ENCODE results near the gene EPN3.
A peak's percentile ranks its signal among the peaks of the same experiment; 100 is the strongest.

EPN3 gene

GRCh38 chr17:50541716-50542688 is 9.5 kb downstream of the EPN3 start:
- H3K27ac Mint-ChIP-seq (ENCODE audit: low read depth) = no peak overlapping the region

DNA sequence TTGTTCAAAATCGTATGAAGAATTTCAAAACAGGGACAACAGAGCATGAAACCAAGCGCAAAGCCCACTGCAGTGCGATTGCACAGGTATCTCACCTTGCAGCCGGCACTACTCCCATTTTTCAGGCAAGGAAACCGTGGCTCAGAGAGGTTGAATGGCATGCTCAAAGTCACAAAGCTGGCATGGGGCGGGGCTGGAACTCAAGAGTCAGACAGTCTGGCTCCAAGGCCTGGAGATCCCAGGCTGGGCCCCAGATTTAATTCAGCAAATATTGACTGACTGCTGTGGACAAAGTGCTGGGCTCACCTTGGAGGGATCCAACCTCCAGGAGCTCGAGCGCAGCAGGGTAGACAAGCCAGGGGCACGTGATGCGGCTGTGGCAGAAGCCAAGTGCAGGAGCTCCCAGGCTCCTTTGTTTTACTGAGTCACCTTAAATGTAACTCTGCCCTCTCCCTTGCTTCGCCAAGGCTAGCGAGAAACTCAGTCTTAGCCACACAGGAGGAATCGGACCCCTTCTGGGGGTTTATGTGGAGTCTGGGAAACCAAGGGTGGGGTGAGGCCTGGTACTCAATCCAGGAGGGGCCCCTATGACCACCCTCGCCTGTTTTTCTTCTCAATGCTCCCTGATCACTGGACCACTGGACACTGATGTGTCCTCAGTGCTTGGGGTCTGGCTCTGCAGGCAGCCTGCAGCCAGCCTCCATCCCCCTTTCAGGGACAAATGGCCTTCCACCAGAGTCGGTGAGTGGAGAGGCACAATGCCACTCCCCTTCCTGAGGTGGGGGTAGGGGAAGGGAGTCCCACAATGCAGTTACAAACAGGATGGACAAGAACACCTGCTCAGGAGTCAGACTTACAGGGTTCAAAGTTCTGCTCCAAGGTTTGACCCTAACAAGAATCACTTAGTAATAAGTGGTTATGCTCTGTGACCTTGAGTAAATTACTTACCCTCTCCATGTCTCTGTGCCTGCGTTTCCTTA is 10.6 kb downstream of the EPN3 start:
- no peaks in the 10 kb centered on the region for H3K9me3 Mint-ChIP-seq
- no peak overlapping the region for H3K27ac Mint-ChIP-seq (ENCODE audit: low read depth)
- H3K4me3 Mint-ChIP-seq = peak overlapping the region; percentile 81
- no peak for DNase-seq (ENCODE audit: low spot score in 2 of 2)
- H3K27me3 Mint-ChIP-seq = peaks cover 16% of the 10 kb centered on the region
- peaks cover 19% of the 10 kb centered on the region for H3K4me1 Mint-ChIP-seq
- ATAC-seq (replicated peaks; ENCODE audit: extremely low read depth, poor library complexity, severe bottlenecking) = no peak
- H3K36me3 Mint-ChIP-seq (ENCODE audit: insufficient read depth) = peaks cover 6% of the 10 kb centered on the region

More at GRCh38 chr17:50541716-50542688, 9.5 kb downstream of the EPN3 start:
- H3K9me3 Mint-ChIP-seq = no peaks in the 10 kb centered on the region
- peak overlapping the region; percentile 81 for H3K4me3 Mint-ChIP-seq
- peaks cover 16% of the 10 kb centered on the region for H3K27me3 Mint-ChIP-seq
- H3K36me3 Mint-ChIP-seq (ENCODE audit: insufficient read depth) = peaks cover 6% of the 10 kb centered on the region
- DNase-seq (ENCODE audit: low spot score in 2 of 2) (peak; percentile 65 to 76), ATAC-seq (replicated peaks; ENCODE audit: extremely low read depth, poor library complexity, severe bottlenecking) (peak; percentile 74)
- peaks cover 12% of the 10 kb centered on the region for H3K4me1 Mint-ChIP-seq

- peaks cover 6% of the 10 kb centered on the region for H3K36me3 Mint-ChIP-seq (ENCODE audit: insufficient read depth)
- H3K27ac Mint-ChIP-seq (ENCODE audit: low read depth) = no peak overlapping the region
- H3K4me1 Mint-ChIP-seq = peaks cover 19% of the 10 kb centered on the region
- peaks cover 16% of the 10 kb centered on the region for H3K27me3 Mint-ChIP-seq
- H3K9me3 Mint-ChIP-seq = no peaks in the 10 kb centered on the region
- ATAC-seq (replicated peaks; ENCODE audit: extremely low read depth, poor library complexity, severe bottlenecking) (no peak), DNase-seq (ENCODE audit: low spot score in 2 of 2) (no peak)
- H3K4me3 Mint-ChIP-seq = no peak overlapping the region
Observed at GRCh38 chr17:50544516-50544915, 12.0 kb downstream of the EPN3 start.

GRCh38 chr17:50545311-50545710 is 12.8 kb downstream of the EPN3 start:
- Mint-ChIP-seq H3K4me1 (peaks cover 22% of the 10 kb centered on the region), H3K27ac (ENCODE audit: low read depth) (no peak overlapping the region), H3K9me3 (no peaks in the 10 kb centered on the region), H3K4me3 (no peak overlapping the region), H3K27me3 (peaks cover 16% of the 10 kb centered on the region), H3K36me3 (ENCODE audit: insufficient read depth) (peaks cover 6% of the 10 kb centered on the region)
- ATAC-seq (replicated peaks; ENCODE audit: extremely low read depth, poor library complexity, severe bottlenecking) = no peak
- no peak for DNase-seq (ENCODE audit: low spot score in 2 of 2)

GRCh38 chr17:50546701-50547034 is 14.1 kb downstream of the EPN3 start:
- peak overlapping the region; percentile 80 for H3K4me3 Mint-ChIP-seq
- H3K36me3 Mint-ChIP-seq (ENCODE audit: insufficient read depth) = peaks cover 7% of the 10 kb centered on the region
- no peaks in the 10 kb centered on the region for H3K9me3 Mint-ChIP-seq
- DNase-seq (ENCODE audit: low spot score in 2 of 2) = no peak
- ATAC-seq (replicated peaks; ENCODE audit: extremely low read depth, poor library complexity, severe bottlenecking) = no peak
- H3K27ac Mint-ChIP-seq (ENCODE audit: low read depth) = peak overlapping the region; percentile 38
- H3K27me3 Mint-ChIP-seq = peaks cover 16% of the 10 kb centered on the region
- H3K4me1 Mint-ChIP-seq = peaks cover 20% of the 10 kb centered on the region

DNA sequence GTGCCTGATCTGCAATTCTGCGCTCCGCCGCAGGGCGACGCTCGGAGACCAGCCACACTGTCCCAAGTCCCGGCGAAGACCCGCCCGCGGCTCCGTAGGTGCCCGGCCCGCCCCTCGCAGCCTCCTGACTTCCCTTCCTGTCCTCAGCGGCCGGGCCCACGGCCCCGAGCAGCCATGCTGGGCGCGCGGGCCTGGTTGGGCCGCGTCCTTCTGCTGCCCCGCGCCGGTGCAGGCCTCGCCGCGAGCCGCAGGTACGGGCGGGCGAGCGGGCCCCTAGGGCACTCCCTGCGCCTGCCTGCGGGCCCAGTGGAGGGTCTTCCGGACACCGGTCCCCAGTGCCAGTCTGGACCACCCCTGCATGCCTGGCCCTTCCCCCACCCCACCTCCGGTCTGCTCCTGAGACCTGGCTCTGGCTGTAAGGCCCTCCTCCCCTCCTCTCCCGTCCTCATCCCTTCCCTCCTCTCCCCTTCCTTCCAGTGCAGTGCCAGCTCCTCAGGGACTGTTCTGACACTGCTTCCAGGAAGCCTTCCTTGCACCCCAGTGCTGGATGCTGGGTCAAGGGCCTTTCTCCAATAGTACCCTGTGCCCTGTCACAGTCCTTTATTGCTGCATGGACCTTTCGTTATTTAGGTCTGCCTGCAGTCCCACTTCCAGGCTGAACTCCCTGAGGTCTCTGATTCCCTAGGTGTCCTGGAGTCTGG is 14.7 kb downstream of the EPN3 start, which contains the start of gene SPATA20:
SPATA20 (plus strand) TSS at position 140 of the 701 bp plus-strand sequence; CDS start at position 175, 35 bp downstream.
- no peaks in the 10 kb centered on the region for H3K9me3 Mint-ChIP-seq
- peak within 1 kb of the TSS; percentile 38 for H3K27ac Mint-ChIP-seq (ENCODE audit: low read depth)
- H3K27me3 Mint-ChIP-seq = peaks cover 16% of the 10 kb centered on the region
- ATAC-seq (replicated peaks; ENCODE audit: extremely low read depth, poor library complexity, severe bottlenecking) (peak; percentile 86), DNase-seq (ENCODE audit: low spot score in 2 of 2) (peak; percentile 74 to 75)
- peak within 1 kb of the TSS; percentile 80 for H3K4me3 Mint-ChIP-seq
- H3K4me1 Mint-ChIP-seq = peaks cover 17% of the 10 kb centered on the region
- H3K36me3 Mint-ChIP-seq (ENCODE audit: insufficient read depth) = peaks cover 8% of the 10 kb centered on the region

DNA sequence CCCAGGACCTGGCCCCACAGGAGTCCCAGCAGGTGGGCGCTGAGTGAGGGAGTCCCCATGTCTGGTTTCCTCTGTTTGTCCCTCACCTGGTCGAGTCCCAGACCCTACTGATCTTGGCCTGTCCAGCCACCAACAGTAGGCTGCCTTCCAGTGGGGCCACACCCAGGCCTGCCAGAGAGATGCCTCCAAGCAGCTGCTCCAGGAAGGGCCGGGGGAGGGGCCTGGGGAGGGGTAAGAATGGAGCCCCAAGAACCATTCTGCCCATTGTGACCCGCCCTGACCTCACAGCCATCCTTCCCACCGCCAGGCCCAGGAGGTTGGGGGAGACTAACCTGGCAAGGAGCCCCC is 15.2 kb downstream of the EPN3 start:
- Mint-ChIP-seq H3K4me3 (peak overlapping the region; percentile 80), H3K4me1 (peaks cover 17% of the 10 kb centered on the region), H3K27me3 (peaks cover 16% of the 10 kb centered on the region), H3K27ac (ENCODE audit: low read depth) (peak overlapping the region; percentile 38), H3K9me3 (no peaks in the 10 kb centered on the region), H3K36me3 (ENCODE audit: insufficient read depth) (peaks cover 9% of the 10 kb centered on the region)
- DNase-seq (ENCODE audit: low spot score in 2 of 2) = no peak
- no peak for ATAC-seq (replicated peaks; ENCODE audit: extremely low read depth, poor library complexity, severe bottlenecking)

- H3K27ac Mint-ChIP-seq (ENCODE audit: low read depth) = no peak overlapping the region
- DNase-seq (ENCODE audit: low spot score in 2 of 2) (no peak), ATAC-seq (replicated peaks; ENCODE audit: extremely low read depth, poor library complexity, severe bottlenecking) (no peak)
- H3K4me1 Mint-ChIP-seq = peaks cover 23% of the 10 kb centered on the region
- H3K27me3 Mint-ChIP-seq = peaks cover 14% of the 10 kb centered on the region
- peaks cover 9% of the 10 kb centered on the region for H3K36me3 Mint-ChIP-seq (ENCODE audit: insufficient read depth)
- no peak overlapping the region for H3K4me3 Mint-ChIP-seq
- no peaks in the 10 kb centered on the region for H3K9me3 Mint-ChIP-seq
Observed at GRCh38 chr17:50548831-50549230, 16.3 kb downstream of the EPN3 start.

DNA sequence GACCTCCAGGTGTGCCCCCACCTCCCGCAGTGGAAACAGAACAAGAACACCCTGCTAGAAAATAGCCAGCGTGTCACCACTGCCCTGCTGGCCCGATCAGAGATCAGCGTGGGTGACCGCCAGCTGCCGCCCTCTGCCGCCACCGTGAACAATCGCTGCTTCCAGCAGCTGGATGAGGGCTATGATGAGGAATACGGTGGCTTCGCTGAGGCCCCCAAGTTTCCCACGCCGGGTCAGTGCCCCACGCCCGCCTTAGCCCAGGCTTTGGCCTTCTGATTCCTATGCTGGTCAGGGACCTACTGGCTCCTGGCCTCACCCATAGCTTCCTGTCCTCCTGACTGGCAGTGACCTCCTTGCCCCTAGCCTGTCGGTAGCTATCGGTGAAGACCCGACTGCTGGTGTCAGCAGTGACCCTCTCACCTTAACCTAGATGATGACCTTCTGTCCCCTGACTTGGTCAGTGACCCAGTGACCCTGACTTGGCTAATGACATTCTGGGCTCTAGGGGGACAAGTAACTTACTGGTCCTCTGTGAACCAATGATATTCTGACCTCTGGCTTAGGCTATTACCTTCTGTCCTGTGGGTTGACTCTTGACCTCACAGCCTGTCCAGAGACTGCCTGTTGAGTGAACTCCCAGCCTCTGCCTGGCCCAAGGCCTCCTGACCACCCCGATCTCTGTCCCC is 16.9 kb downstream of the EPN3 start:
- H3K27me3 Mint-ChIP-seq = peaks cover 8% of the 10 kb centered on the region
- no peak overlapping the region for H3K27ac Mint-ChIP-seq (ENCODE audit: low read depth)
- H3K4me3 Mint-ChIP-seq = no peak overlapping the region
- peaks cover 23% of the 10 kb centered on the region for H3K4me1 Mint-ChIP-seq
- DNase-seq (ENCODE audit: low spot score in 2 of 2) = no peak
- H3K36me3 Mint-ChIP-seq (ENCODE audit: insufficient read depth) = peaks cover 9% of the 10 kb centered on the region
- no peak for ATAC-seq (replicated peaks; ENCODE audit: extremely low read depth, poor library complexity, severe bottlenecking)
- H3K9me3 Mint-ChIP-seq = no peaks in the 10 kb centered on the region

DNA sequence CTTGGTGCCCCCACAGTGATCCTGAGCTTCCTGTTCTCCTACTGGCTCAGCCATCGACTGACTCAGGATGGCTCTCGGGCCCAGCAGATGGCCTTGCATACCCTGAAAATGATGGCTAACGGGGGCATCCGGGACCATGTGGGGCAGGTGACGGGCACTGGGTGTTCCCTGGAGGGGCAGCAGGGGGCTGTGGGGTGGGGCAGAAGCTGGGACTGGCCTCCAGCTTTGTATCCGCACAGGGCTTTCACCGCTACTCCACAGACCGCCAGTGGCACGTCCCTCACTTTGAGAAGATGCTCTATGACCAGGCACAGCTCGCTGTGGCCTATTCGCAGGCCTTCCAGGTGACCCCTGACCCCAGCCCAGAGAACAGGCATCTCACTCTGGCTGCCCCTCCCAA is 17.4 kb downstream of the EPN3 start:
- ATAC-seq (replicated peaks; ENCODE audit: extremely low read depth, poor library complexity, severe bottlenecking) = no peak
- Mint-ChIP-seq H3K36me3 (ENCODE audit: insufficient read depth) (peaks cover 9% of the 10 kb centered on the region), H3K4me3 (no peak overlapping the region), H3K4me1 (peaks cover 23% of the 10 kb centered on the region), H3K27ac (ENCODE audit: low read depth) (no peak overlapping the region), H3K27me3 (peaks cover 2% of the 10 kb centered on the region), H3K9me3 (no peaks in the 10 kb centered on the region)
- DNase-seq (ENCODE audit: low spot score in 2 of 2) = no peak

GRCh38 chr17:50550661-50551432 is 18.3 kb downstream of the EPN3 start:
- Mint-ChIP-seq H3K9me3 (no peaks in the 10 kb centered on the region), H3K36me3 (ENCODE audit: insufficient read depth) (peaks cover 9% of the 10 kb centered on the region), H3K27me3 (no peaks in the 10 kb centered on the region), H3K4me1 (peaks cover 23% of the 10 kb centered on the region), H3K4me3 (no peak overlapping the region), H3K27ac (ENCODE audit: low read depth) (no peak overlapping the region)
- DNase-seq (ENCODE audit: low spot score in 2 of 2) = no peak
- no peak for ATAC-seq (replicated peaks; ENCODE audit: extremely low read depth, poor library complexity, severe bottlenecking)

All from central memory CD8-positive, alpha-beta T cell (primary cell).